Measurements from ENCODE around the gene NDUFA8. TPM values are rescaled to one million over a fixed set of nuclear protein-coding genes. Genes with fewer than 3 reads are reported as not detected.

Gene NDUFA8
- total RNA-seq, 3 donors from 2014 or later (not counting 1 experiment from before 2014, with no cell fraction given) = 6.6 to 15.9 (median 10.8) TPM

GRCh38 chr9:122155796-122156195, 3.8 kb downstream of the NDUFA8 start:
- no peak for TF ChIP-seq CTCF (IDR thresholded peaks at IDR 0.05)
- Mint-ChIP-seq H3K27me3 (ENCODE audit: low read depth in 2 of 2) (peaks cover 4% of the 10 kb centered on the region in 2 donors), H3K36me3 (no peaks in the 10 kb centered on the region), H3K4me3 (no peak overlapping the region), H3K9me3 (no peaks in the 10 kb centered on the region), H3K27ac (no peak overlapping the region), H3K4me1 (peaks cover 51 to 55% of the 10 kb centered on the region in 2 donors)
- intact Hi-C loops (cut with micrococcal nuclease) = no loop called here
- Histone ChIP-seq H3K4me3 (ENCODE audit: low read length) (no peak overlapping the region), H3K9me3 (ENCODE audit: control insufficient read depth, insufficient read depth, low read length) (no peaks in the 10 kb centered on the region), H3K27me3 (ENCODE audit: control insufficient read depth, insufficient read depth, low read length) (no peaks in the 10 kb centered on the region), H3K27ac (ENCODE audit: low read length) (no peak overlapping the region), H3K4me1 (ENCODE audit: control insufficient read depth, insufficient read depth, low read length) (peaks cover 16% of the 10 kb centered on the region), H3K36me3 (ENCODE audit: control insufficient read depth, insufficient read depth, low read length) (peaks cover 9% of the 10 kb centered on the region)
- no peak for ATAC-seq
- WGBS (ENCODE audit: insufficient coverage) = 95% methylated on average over 4 of the region's 4 CpGs
- no peak for DNase-seq

- peaks cover 17 to 24% of the 10 kb centered on the region in 2 donors for H3K4me1 Mint-ChIP-seq
- TF ChIP-seq CTCF (IDR thresholded peaks at IDR 0.05) = no peak
- no peak for ATAC-seq
Measured at GRCh38 chr9:122151267-122151828, 8.2 kb downstream of the NDUFA8 start.

GRCh38 chr9:122145592-122145863, 14.1 kb downstream of the NDUFA8 start:
- Mint-ChIP-seq H3K4me1 (peaks cover 10 to 15% of the 10 kb centered on the region in 2 donors), H3K9me3 (no peaks in the 10 kb centered on the region), H3K27ac (no peak overlapping the region), H3K4me3 (no peak overlapping the region), H3K36me3 (peaks cover 6% of the 10 kb centered on the region), H3K27me3 (ENCODE audit: low read depth in 2 of 2) (no peaks in the 10 kb centered on the region)
- peaks cover 49% of the 10 kb centered on the region for H3K36me3 ChIP-seq (ENCODE audit: control insufficient read depth, insufficient read depth, low read length)
- no peak overlapping the region for H3K27ac ChIP-seq (ENCODE audit: low read length)
- intact Hi-C loops (cut with micrococcal nuclease) = no loop called here
- H3K4me1 ChIP-seq (ENCODE audit: control insufficient read depth, insufficient read depth, low read length) = no peaks in the 10 kb centered on the region
- H3K4me3 ChIP-seq (ENCODE audit: low read length) = no peak overlapping the region
- no peaks in the 10 kb centered on the region for H3K9me3 ChIP-seq (ENCODE audit: control insufficient read depth, insufficient read depth, low read length)
- ATAC-seq (no peak), DNase-seq (no peak)
- 94% methylated on average over 2 of the region's 2 CpGs for WGBS (ENCODE audit: insufficient coverage)
- H3K27me3 ChIP-seq (ENCODE audit: control insufficient read depth, insufficient read depth, low read length) = no peaks in the 10 kb centered on the region
- TF ChIP-seq CTCF (IDR thresholded peaks at IDR 0.05) = no peak

More at GRCh38 chr9:122151267-122151828, 8.2 kb downstream of the NDUFA8 start:
- no peak overlapping the region for H3K4me3 ChIP-seq (ENCODE audit: low read length)
- DNase-seq = no peak
- H3K9me3 ChIP-seq (ENCODE audit: control insufficient read depth, insufficient read depth, low read length) = no peaks in the 10 kb centered on the region
- no peak overlapping the region for H3K4me3 Mint-ChIP-seq
- H3K36me3 Mint-ChIP-seq = no peaks in the 10 kb centered on the region
- no peak overlapping the region for H3K27ac ChIP-seq (ENCODE audit: low read length)
- intact Hi-C loops (cut with micrococcal nuclease) = no loop called here
- H3K9me3 Mint-ChIP-seq = no peaks in the 10 kb centered on the region
- H3K4me1 ChIP-seq (ENCODE audit: control insufficient read depth, insufficient read depth, low read length) = no peaks in the 10 kb centered on the region
- H3K27ac Mint-ChIP-seq = no peak overlapping the region
- WGBS (ENCODE audit: insufficient coverage) = 87% methylated on average over 3 of the region's 4 CpGs
- H3K36me3 ChIP-seq (ENCODE audit: control insufficient read depth, insufficient read depth, low read length) = peaks cover 27% of the 10 kb centered on the region
- no peaks in the 10 kb centered on the region for H3K27me3 Mint-ChIP-seq (ENCODE audit: low read depth in 2 of 2)
- no peaks in the 10 kb centered on the region for H3K27me3 ChIP-seq (ENCODE audit: control insufficient read depth, insufficient read depth, low read length)

All from natural killer cell (primary cell).